A673 (cell line): Measurements from ENCODE around the gene MBLAC1. TPM values are rescaled to one million over a fixed set of nuclear protein-coding genes. Genes with fewer than 3 reads are reported as not detected.

Experiments used
- BruUV-seq: library from RNA; stranded (reverse); fragments of 400-500 nt; replicated peaks from 2 replicates; lab custom pipeline; 2021; lab: Mats Ljungman, UMichigan
- CTCF ChIA-PET: fragments of 300-600 bp; sonication (Branson Sonifier 250); formaldehyde crosslinking; loops from one replicate; lab custom pipeline; 2022; ENCODE audit warnings: antibody characterized with exemption; lab: Charles Lee
- POLR2A ChIA-PET: fragments of 300-600 bp; sonication (Branson Sonifier 250); formaldehyde crosslinking; loops from one replicate; lab custom pipeline; 2022; ENCODE audit warnings: antibody characterized with exemption; ENCODE audit not compliant: low non-redundant PET; lab: Charles Lee
- DNase-seq: peaks from one replicate; pipeline ENCODE4 v3.0.0-alpha.2; 2015; ENCODE audit warnings: low spot score
- H3K27ac ChIP-seq: fragments of 200-600 bp; sonication (generic); 2 replicates; pipeline ENCODE4 v1.5.1; 2016; ENCODE audit warnings: mixed run types, low read depth, mild to moderate bottlenecking, mixed read lengths, antibody characterized with exemption, low read length; ENCODE audit not compliant: poor library complexity, severe bottlenecking
- H3K27me3 ChIP-seq: fragments of 200-600 bp; sonication (generic); replicated peaks from 2 replicates; pipeline ENCODE4 v1.6.1; 2017; ENCODE audit warnings: mixed run types, low read depth, mild to moderate bottlenecking, mixed read lengths, antibody characterized with exemption, low read length; ENCODE audit not compliant: insufficient read depth, poor library complexity
- H3K36me3 ChIP-seq: fragments of 200-600 bp; sonication (generic); 2 replicates; pipeline ENCODE4 v1.6.1; 2016; ENCODE audit warnings: mixed run types, mild to moderate bottlenecking, mixed read lengths, antibody characterized with exemption, low read length; ENCODE audit not compliant: insufficient read depth, poor library complexity, severe bottlenecking
- H3K4me1 ChIP-seq: fragments of 200-600 bp; sonication (generic); 2 replicates; pipeline ENCODE4 v1.6.1; 2017; ENCODE audit warnings: mixed run types, mild to moderate bottlenecking, mixed read lengths, antibody characterized with exemption, low read length; ENCODE audit not compliant: insufficient read depth, poor library complexity, severe bottlenecking
- H3K4me3 ChIP-seq: fragments of 200-600 bp; sonication (generic); 2 replicates; pipeline ENCODE4 v1.5.1; 2016; ENCODE audit warnings: low read depth, mixed run types, mild to moderate bottlenecking, mixed read lengths, low read length; ENCODE audit not compliant: poor library complexity, severe bottlenecking
- H3K9me3 ChIP-seq: fragments of 200-600 bp; sonication (generic); 2 replicates; pipeline ENCODE4 v1.6.1; 2016; ENCODE audit warnings: mixed run types, low read depth, mild to moderate bottlenecking, mixed read lengths, antibody characterized with exemption, low read length; ENCODE audit not compliant: poor library complexity, severe bottlenecking
- CTCF ChIP-seq: fragments of 300-800, 200-600 bp; sonication (generic); conservative IDR thresholded peaks from 2 replicates; pipeline ENCODE4 v1.5.1; 2017; ENCODE audit warnings: low read depth, mild to moderate bottlenecking, antibody characterized with exemption, low read length, moderate library complexity, mixed read lengths
- EZH2 ChIP-seq: fragments of 200-600 bp; sonication (generic); IDR thresholded peaks from 2 replicates; pipeline ENCODE4 v1.6.1; 2017; ENCODE audit warnings: borderline replicate concordance, low read depth, mild to moderate bottlenecking, mixed read lengths, antibody characterized with exemption, low read length; ENCODE audit not compliant: poor library complexity, severe bottlenecking
- intact Hi-C: fragments of 100-400 bp; cut with micrococcal nuclease; formaldehyde crosslinking; loops from one replicate; pipeline ENCODE4 v1.10.0; 2022; ENCODE audit not compliant: unreplicated experiment
- total RNA-seq: library from RNA; stranded (reverse); gene quantifications from 2 replicates; pipeline ENCODE4 v1.2.3, GENCODE V29; 2021

Gene MBLAC1
- total RNA-seq, 1 experiment from 2014 or later, result 3.1 TPM

GRCh38 chr7:100159099-100159623 lies 32.4 kb downstream of the MBLAC1 start:
- H3K27ac ChIP-seq, result peak overlapping the region; percentile 85
- POLR2A ChIA-PET, result interaction anchor here (0.7 kb wide), 1 partner anchor 57 kb away, joined by 9 read pairs; no protein-coding TSS in a partner anchor

DNA sequence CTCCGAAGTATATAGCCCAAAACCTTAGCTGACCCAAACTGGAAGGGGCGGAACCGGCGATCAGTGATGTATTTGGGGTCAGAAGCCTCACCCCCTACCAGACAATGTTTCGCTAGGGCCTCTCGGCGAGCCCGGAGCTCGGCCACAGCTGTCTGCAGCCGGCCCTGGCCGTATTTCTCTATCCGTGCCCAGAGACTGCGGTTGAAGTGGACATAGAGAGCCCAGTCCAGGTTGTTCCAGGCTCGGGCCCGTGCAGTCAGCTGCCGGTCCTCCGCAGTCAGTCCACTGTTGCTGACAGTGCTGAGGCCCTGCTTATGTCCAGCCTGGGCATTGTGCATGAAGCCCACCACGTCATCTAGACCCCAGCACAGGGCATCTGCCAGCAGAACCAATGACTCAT lies 33.3 kb downstream of the MBLAC1 start:
- POLR2A ChIA-PET, result no interaction called here
- H3K27me3 ChIP-seq, result no peaks in the 10 kb centered on the region
- BruUV-seq, result no TSS peak
- H3K27ac ChIP-seq, result no peak overlapping the region
- TF ChIP-seq CTCF (no peak), EZH2 (no peak)
- H3K36me3 ChIP-seq, result peaks cover 17% of the 10 kb centered on the region
- H3K4me3 ChIP-seq, result no peak overlapping the region
- CTCF ChIA-PET, result interaction anchor here (0.6 kb wide), 1 partner anchor 28 kb away, joined by 6 read pairs; no protein-coding TSS in a partner anchor
- DNase-seq, result no peak
- intact Hi-C loops, result no loop called here
- H3K9me3 ChIP-seq, result no peaks in the 10 kb centered on the region
- peaks cover 15% of the 10 kb centered on the region for H3K4me1 ChIP-seq

More at GRCh38 chr7:100159099-100159623, 32.4 kb downstream of the MBLAC1 start:
- Histone ChIP-seq H3K36me3 (peaks cover 25% of the 10 kb centered on the region), H3K9me3 (no peaks in the 10 kb centered on the region), H3K4me3 (peak overlapping the region; percentile 89), H3K27me3 (no peaks in the 10 kb centered on the region), H3K4me1 (peaks cover 15% of the 10 kb centered on the region)
- DNase-seq, result no peak
- BruUV-seq, result no TSS peak
- TF ChIP-seq EZH2, result no peak
- intact Hi-C loops, result no loop called here
- CTCF ChIA-PET, result interaction anchor here (0.5 to 0.6 kb wide), 2 partner anchors 27 to 44 kb away, joined by 4 to 9 read pairs; no protein-coding TSS in a partner anchor

- intact Hi-C loops, result no loop called here
- no peak for DNase-seq
- Histone ChIP-seq H3K27ac (no peak overlapping the region), H3K9me3 (no peaks in the 10 kb centered on the region), H3K36me3 (no peaks in the 10 kb centered on the region), H3K4me3 (no peak overlapping the region), H3K4me1 (peaks cover 16% of the 10 kb centered on the region), H3K27me3 (no peaks in the 10 kb centered on the region)
- CTCF ChIA-PET, result no interaction called here
- POLR2A ChIA-PET, result no interaction called here
- TF ChIP-seq CTCF (no peak), EZH2 (no peak)
- BruUV-seq, result no TSS peak
Measured at GRCh38 chr7:100163006-100163531, 36.3 kb downstream of the MBLAC1 start.
